Activated T-cell treated with anti-CD3 and anti-CD28 coated beads, Interleukin-2, amount 50 U/mL, for 4 hours (primary cell): ENCODE results near the gene NCAM1. TPM values are rescaled to one million over a fixed set of nuclear protein-coding genes. Genes with fewer than 3 reads are reported as not detected.
"Not testable (repeated sequence)": the region's sequence is repeated elsewhere in the genome, so short reads cannot be mapped to it uniquely, and the experiment has no call there.

Source experiments
- ATAC-seq, 2 donors: fragments of 200-7000 bp; cut with Tn5 transposase; one replicate each; pipeline ENCODE4 v1.10.0; 2021
- DNase-seq: peaks from one replicate; pipeline ENCODE4 v3.0.0-alpha.2; 2020
- H3K27me3 Mint-ChIP-seq: one replicate; pipeline ENCODE4 v1.8.0; 2021; ENCODE audit warnings: low read depth, mixed read lengths
- H3K36me3 Mint-ChIP-seq: one replicate; pipeline ENCODE4 v1.8.0; 2022; ENCODE audit warnings: mixed read lengths; ENCODE audit not compliant: insufficient read depth
- H3K4me1 Mint-ChIP-seq: one replicate; pipeline ENCODE4 v1.8.0; 2021; ENCODE audit warnings: low read depth, mixed read lengths
- H3K4me3 Mint-ChIP-seq: one replicate; pipeline ENCODE4 v1.8.0; 2021; ENCODE audit warnings: mild to moderate bottlenecking, moderate library complexity, mixed read lengths
- H3K9me3 Mint-ChIP-seq: one replicate; pipeline ENCODE4 v1.8.0; 2021; ENCODE audit warnings: mixed read lengths
- total RNA-seq, 3 donors: library from RNA; stranded (reverse); gene quantifications; one replicate each; pipeline ENCODE4 v1.2.1, GENCODE V29; 2021

The NCAM1 gene
- under 1 TPM; 0.34 to 0.73 (median 0.57) TPM for total RNA-seq

DNA sequence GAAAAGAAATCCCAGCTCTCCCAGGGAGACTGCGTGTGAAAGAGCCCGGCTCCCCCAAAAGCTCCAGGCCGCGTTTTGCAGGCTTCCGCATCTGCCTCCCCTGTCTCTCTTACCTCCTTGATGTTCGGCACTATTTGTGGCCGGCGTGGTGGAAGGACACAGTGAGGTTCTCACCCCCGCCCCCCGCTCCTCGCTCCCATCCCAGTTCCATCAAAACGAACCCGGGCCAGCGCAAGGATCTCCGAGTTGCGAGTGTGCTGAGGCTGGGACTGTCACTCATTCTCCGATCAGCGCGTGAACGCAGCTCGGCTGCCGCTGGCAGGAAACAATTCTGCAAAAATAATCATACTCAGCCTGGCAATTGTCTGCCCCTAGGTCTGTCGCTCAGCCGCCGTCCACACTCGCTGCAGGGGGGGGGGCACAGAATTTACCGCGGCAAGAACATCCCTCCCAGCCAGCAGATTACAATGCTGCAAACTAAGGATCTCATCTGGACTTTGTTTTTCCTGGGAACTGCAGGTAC, at the start of gene NCAM1:
NCAM1 (plus strand) TSS at position 275 of the 523 bp plus-strand sequence.
- Mint-ChIP-seq H3K4me1 (peaks cover 13% of the 10 kb centered on the region), H3K27me3 (peaks cover 68% of the 10 kb centered on the region), H3K9me3 (no peaks in the 10 kb centered on the region), H3K4me3 (peak within 1 kb of the TSS; percentile 79), H3K36me3 (no peaks in the 10 kb centered on the region)
- ATAC-seq (peak; percentile 38 to 60), DNase-seq (no peak)

GRCh38 chr11:112922606-112923005, 38.6 kb upstream of the NCAM1 start:
- DNase-seq: no peak
- Mint-ChIP-seq H3K4me1 (no peaks in the 10 kb centered on the region), H3K36me3 (no peaks in the 10 kb centered on the region), H3K9me3 (peaks cover 3% of the 10 kb centered on the region), H3K27me3 (peaks cover 5% of the 10 kb centered on the region), H3K4me3 (no peak overlapping the region)
- ATAC-seq: no peak

GRCh38 chr11:112924836-112925235, 36.4 kb upstream of the NCAM1 start:
- not testable (repeated sequence) for H3K4me1 Mint-ChIP-seq, H3K36me3 Mint-ChIP-seq, H3K27me3 Mint-ChIP-seq, H3K9me3 Mint-ChIP-seq, DNase-seq, ATAC-seq, H3K4me3 Mint-ChIP-seq

GRCh38 chr11:112925516-112926310, 35.5 kb upstream of the NCAM1 start:
- H3K4me3 Mint-ChIP-seq: no peak overlapping the region
- H3K27me3 Mint-ChIP-seq: peaks cover 5% of the 10 kb centered on the region
- no peak for DNase-seq
- no peaks in the 10 kb centered on the region for H3K9me3 Mint-ChIP-seq
- ATAC-seq: no peak
- H3K4me1 Mint-ChIP-seq: no peaks in the 10 kb centered on the region
- no peaks in the 10 kb centered on the region for H3K36me3 Mint-ChIP-seq

DNA sequence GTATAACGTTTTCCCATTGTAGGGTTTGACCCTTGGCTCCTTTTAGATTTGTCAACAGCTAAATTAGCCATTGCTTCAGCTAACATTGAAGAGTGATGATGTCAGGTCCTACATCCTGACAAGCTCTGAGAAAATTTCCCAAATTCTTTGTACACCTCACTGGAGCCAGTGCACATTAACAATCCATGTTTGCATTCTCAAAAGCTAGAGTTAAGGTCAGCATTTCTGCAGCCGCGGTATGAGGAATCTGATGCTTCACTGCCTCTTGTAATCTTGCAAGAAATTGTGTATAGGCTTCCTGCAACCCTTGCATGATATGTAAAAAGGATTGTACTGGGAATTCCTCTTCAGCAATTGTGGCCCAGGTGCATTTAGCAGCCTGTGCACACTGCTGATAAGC, 33.1 kb upstream of the NCAM1 start:
- DNase-seq: no peak
- H3K27me3 Mint-ChIP-seq: peaks cover 7% of the 10 kb centered on the region
- no peak for ATAC-seq
- H3K4me3 Mint-ChIP-seq: no peak overlapping the region
- no peaks in the 10 kb centered on the region for H3K9me3 Mint-ChIP-seq
- H3K4me1 Mint-ChIP-seq: no peaks in the 10 kb centered on the region
- H3K36me3 Mint-ChIP-seq: no peaks in the 10 kb centered on the region

GRCh38 chr11:112929432-112929831, 31.8 kb upstream of the NCAM1 start:
- H3K36me3 Mint-ChIP-seq: no peaks in the 10 kb centered on the region
- DNase-seq (no peak), ATAC-seq (no peak)
- H3K4me3 Mint-ChIP-seq: no peak overlapping the region
- no peaks in the 10 kb centered on the region for H3K9me3 Mint-ChIP-seq
- no peaks in the 10 kb centered on the region for H3K4me1 Mint-ChIP-seq
- H3K27me3 Mint-ChIP-seq: peaks cover 8% of the 10 kb centered on the region

GRCh38 chr11:112931703-112932102, 29.5 kb upstream of the NCAM1 start:
- Mint-ChIP-seq H3K4me3 (no peak overlapping the region), H3K4me1 (no peaks in the 10 kb centered on the region), H3K9me3 (no peaks in the 10 kb centered on the region), H3K36me3 (no peaks in the 10 kb centered on the region), H3K27me3 (peaks cover 8% of the 10 kb centered on the region)
- no peak for DNase-seq
- no peak for ATAC-seq

GRCh38 chr11:112932593-112932992, 28.6 kb upstream of the NCAM1 start:
- Mint-ChIP-seq H3K4me1 (no peaks in the 10 kb centered on the region), H3K4me3 (no peak overlapping the region), H3K27me3 (peaks cover 8% of the 10 kb centered on the region), H3K9me3 (no peaks in the 10 kb centered on the region), H3K36me3 (no peaks in the 10 kb centered on the region)
- ATAC-seq (no peak), DNase-seq (no peak)

DNA sequence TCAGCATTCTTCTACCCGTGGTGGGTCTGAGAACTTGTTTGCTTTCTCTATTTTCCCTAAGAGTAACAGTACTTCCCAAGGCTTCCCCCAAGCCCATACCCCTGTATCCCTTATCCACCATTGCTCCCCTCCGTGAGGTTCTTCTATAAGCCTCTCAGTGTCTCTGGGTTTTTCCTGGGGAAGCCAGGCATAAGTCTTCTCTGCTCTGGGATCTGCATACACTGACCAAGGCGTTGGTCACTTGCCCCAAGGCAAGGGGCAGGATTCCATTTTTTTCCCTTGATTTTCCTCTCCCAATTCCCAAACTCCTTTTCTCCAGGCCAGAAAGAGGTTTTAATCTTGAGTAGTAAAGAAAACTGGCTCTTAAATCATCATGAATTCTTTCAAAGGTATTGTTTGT, 27.2 kb upstream of the NCAM1 start:
- no peak for DNase-seq
- H3K9me3 Mint-ChIP-seq: peaks cover 3% of the 10 kb centered on the region
- H3K4me1 Mint-ChIP-seq: no peaks in the 10 kb centered on the region
- no peak for ATAC-seq
- H3K27me3 Mint-ChIP-seq: peaks cover 11% of the 10 kb centered on the region
- H3K36me3 Mint-ChIP-seq: no peaks in the 10 kb centered on the region
- H3K4me3 Mint-ChIP-seq: no peak overlapping the region

DNA sequence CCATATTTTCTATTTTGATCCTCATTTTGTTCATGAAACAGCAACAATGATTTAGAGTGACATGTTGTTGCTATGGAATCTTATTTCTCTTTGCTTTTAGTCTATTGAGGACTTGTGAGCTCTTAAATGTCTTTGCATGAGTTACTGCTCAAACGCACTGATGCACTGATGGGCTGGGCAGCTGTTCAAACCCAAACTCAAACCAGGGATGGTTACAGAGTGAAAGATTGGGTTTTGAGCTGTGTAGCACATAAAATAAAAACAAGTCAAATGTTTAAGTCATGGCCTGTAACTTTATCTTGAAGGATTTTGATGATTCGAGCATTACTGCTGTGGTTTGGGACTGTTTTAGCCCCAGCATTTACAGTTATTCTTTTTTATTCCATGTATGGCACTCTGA, 20.1 kb upstream of the NCAM1 start:
- no peak for DNase-seq
- H3K36me3 Mint-ChIP-seq: no peaks in the 10 kb centered on the region
- H3K4me3 Mint-ChIP-seq: no peak overlapping the region
- H3K9me3 Mint-ChIP-seq: peaks cover 3% of the 10 kb centered on the region
- H3K4me1 Mint-ChIP-seq: no peaks in the 10 kb centered on the region
- peaks cover 3% of the 10 kb centered on the region for H3K27me3 Mint-ChIP-seq
- no peak for ATAC-seq

DNA sequence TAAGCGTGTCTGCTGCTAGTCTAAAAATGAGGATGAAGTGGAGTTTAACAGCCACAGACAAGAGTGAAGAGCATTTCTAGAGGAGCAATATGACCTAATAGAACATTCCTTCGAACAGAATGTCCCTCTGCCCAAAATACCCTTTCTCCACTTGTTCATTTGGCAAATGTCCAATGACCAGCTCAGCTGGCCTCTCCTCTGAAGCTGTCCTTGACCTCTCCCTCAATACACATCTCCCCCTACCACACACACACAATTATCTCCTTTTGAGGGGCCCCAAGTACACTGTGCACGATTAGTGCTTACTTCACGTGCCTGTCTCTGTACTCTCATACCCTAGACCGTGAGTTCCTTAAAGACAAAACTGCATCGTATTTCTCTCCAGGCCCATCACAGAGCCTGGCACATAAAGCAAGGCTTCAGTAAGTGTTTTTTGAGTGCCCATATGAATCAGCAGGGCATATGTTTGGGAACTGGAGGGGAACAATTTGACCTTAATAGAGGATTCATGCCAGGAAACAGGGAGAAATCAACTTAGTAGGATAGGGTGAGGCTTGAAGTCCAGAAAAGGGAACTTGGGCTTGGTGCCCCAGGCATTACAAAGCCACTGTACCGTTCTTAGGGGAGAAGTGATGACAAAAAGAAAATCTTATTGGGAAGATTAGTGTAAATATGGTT, 18.1 kb upstream of the NCAM1 start:
- no peak for ATAC-seq
- no peak for DNase-seq
- Mint-ChIP-seq H3K27me3 (peaks cover 8% of the 10 kb centered on the region), H3K4me3 (no peak overlapping the region), H3K36me3 (no peaks in the 10 kb centered on the region), H3K4me1 (no peaks in the 10 kb centered on the region), H3K9me3 (peaks cover 3% of the 10 kb centered on the region)

- H3K4me1 Mint-ChIP-seq: no peaks in the 10 kb centered on the region
- H3K9me3 Mint-ChIP-seq: no peaks in the 10 kb centered on the region
- peaks cover 14% of the 10 kb centered on the region for H3K27me3 Mint-ChIP-seq
- no peaks in the 10 kb centered on the region for H3K36me3 Mint-ChIP-seq
- ATAC-seq (no peak), DNase-seq (no peak)
- no peak overlapping the region for H3K4me3 Mint-ChIP-seq
Observed at GRCh38 chr11:112946866-112947265, 14.4 kb upstream of the NCAM1 start.

- Mint-ChIP-seq H3K4me3 (no peak overlapping the region), H3K9me3 (no peaks in the 10 kb centered on the region), H3K36me3 (no peaks in the 10 kb centered on the region), H3K27me3 (peaks cover 24% of the 10 kb centered on the region), H3K4me1 (no peaks in the 10 kb centered on the region)
- no peak for DNase-seq
- no peak for ATAC-seq
Observed at GRCh38 chr11:112949781-112950575, 11.2 kb upstream of the NCAM1 start.

- Mint-ChIP-seq H3K27me3 (peaks cover 62% of the 10 kb centered on the region), H3K4me1 (peaks cover 12% of the 10 kb centered on the region), H3K9me3 (no peaks in the 10 kb centered on the region), H3K4me3 (no peak overlapping the region), H3K36me3 (no peaks in the 10 kb centered on the region)
- DNase-seq: no peak
- no peak for ATAC-seq
Observed at GRCh38 chr11:112958670-112959069, 2.5 kb upstream of the NCAM1 start.
